Small intestine (tissue), 7 donors: Measurements from ENCODE around the gene CDCA4. TPM values are rescaled to one million over a fixed set of nuclear protein-coding genes. Genes with fewer than 3 reads are reported as not detected.

ENCODE experiments used
- DNase-seq, 2 donors: peaks; one replicate each; pipeline versions ENCODE4 v3.0.0 to v3.0.0-alpha.2; 2013
- FAIRE-seq: peaks from 2 replicates; lab custom pipeline; 2012; peaks lifted over from hg19 to GRCh38; lab: Jason Lieb, UNC
- H3K27ac ChIP-seq, 3 donors: one replicate each; pipeline ENCODE4 v1.5.1; 2013; ENCODE audit warnings: low read length in 2 of 3, mild to moderate bottlenecking in 2 of 3, control low read depth in 1 of 3, inconsistent platforms in 1 of 3, low read depth in 1 of 3, moderate library complexity in 1 of 3
- H3K27me3 ChIP-seq, 3 donors: one replicate each; pipeline ENCODE4 v1.6.1; 2013; ENCODE audit warnings: low read length in 3 of 3, inconsistent platforms in 1 of 3; ENCODE audit not compliant: control insufficient read depth in 3 of 3, insufficient read depth in 3 of 3
- H3K36me3 ChIP-seq, 3 donors: one replicate each; pipeline ENCODE4 v1.6.1; 2013; ENCODE audit warnings: low read length in 3 of 3, inconsistent platforms in 1 of 3, low read depth in 1 of 3, mild to moderate bottlenecking in 1 of 3, moderate library complexity in 1 of 3; ENCODE audit not compliant: control insufficient read depth in 3 of 3, insufficient read depth in 2 of 3
- H3K4me1 ChIP-seq, 3 donors: one replicate each; pipeline ENCODE4 v1.6.1; 2013; ENCODE audit warnings: low read length in 2 of 3, inconsistent platforms in 1 of 3, low read depth in 1 of 3, mild to moderate bottlenecking in 1 of 3, moderate library complexity in 1 of 3; ENCODE audit not compliant: control insufficient read depth in 3 of 3, insufficient read depth in 2 of 3
- H3K4me3 ChIP-seq, 3 donors: one replicate each; pipeline ENCODE4 v1.5.1; 2013; ENCODE audit warnings: low read length in 3 of 3, control low read depth in 1 of 3, inconsistent platforms in 1 of 3, low read depth in 1 of 3, mild to moderate bottlenecking in 1 of 3, moderate library complexity in 1 of 3
- H3K9me3 ChIP-seq, 2 donors: one replicate each; pipeline ENCODE4 v1.6.1; 2013; ENCODE audit warnings: low read depth in 1 of 2, low read length in 1 of 2; ENCODE audit not compliant: control insufficient read depth in 2 of 2, insufficient read depth in 1 of 2
- WGBS, 3 donors: extraction: QIAGEN DNeasy Blood & Tissue Kit; methylation state at CpG; one replicate each; pipeline ENCODE4 v1.1.7; 2013; 5-methylcytosine and 5-hydroxymethylcytosine counted together
- polyA plus RNA-seq, 4 donors: library from polyadenylated mRNA; stranded (reverse) in 3 of 4; unstranded in 1 of 4; fragments of 200-250 nt in 3 of 4; fragments of 120-200 nt in 1 of 4; gene quantifications; one replicate each; pipeline versions ENCODE4 v1.2.1 to v1.2.3, GENCODE V29; 2013
- donor health status: healthy with polysubstance abuse.
- donor health status: control.
- donor health status: control.
- donor health status: Bipolar disorder and iron deficiency.
- donor health status: healthy.

Gene CDCA4
- polyA plus RNA-seq, 4 donors: 2.7 to 11.3 (median 6.9) TPM

- H3K9me3 ChIP-seq: no peaks in the 10 kb centered on the region
- H3K36me3 ChIP-seq: peaks cover 0 to 63% (median 0%) of the 10 kb centered on the region in 3 donors
- H3K4me3 ChIP-seq: no peak overlapping the region
- peaks cover 0 to under 1% (median 0%) of the 10 kb centered on the region in 3 donors for H3K4me1 ChIP-seq
- DNase-seq: no peak
- no peak for FAIRE-seq
- H3K27ac ChIP-seq: no peak overlapping the region
- H3K27me3 ChIP-seq: no peaks in the 10 kb centered on the region
- 96 to 99% (median 99%) methylated on average over 29 to 34 of the region's 34 CpGs for WGBS, 3 donors
Observed at GRCh38 chr14:104991896-104992230, 29.0 kb downstream of the CDCA4 start.

DNA sequence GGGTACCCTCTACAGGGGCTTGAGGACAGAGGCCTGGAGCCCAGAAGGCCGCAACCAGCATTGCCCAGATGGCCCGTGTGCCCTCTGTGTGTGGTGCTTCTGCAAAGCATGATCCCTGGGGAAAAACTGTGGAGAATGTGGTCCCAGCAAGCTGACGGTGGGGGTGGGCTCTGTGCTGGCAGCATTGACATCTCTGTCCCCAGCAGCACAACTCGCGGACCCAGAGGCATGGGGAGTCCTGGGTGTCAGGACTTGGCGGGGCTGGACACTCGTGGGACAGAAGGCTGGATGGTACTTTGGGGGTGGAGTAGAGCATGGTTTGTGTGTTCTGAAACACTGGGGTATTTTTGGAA is 31.0 kb downstream of the CDCA4 start:
- H3K27me3 ChIP-seq: no peaks in the 10 kb centered on the region
- H3K36me3 ChIP-seq: peaks cover 0 to 45% (median 0%) of the 10 kb centered on the region in 3 donors
- peaks cover 0 to 7% (median 0%) of the 10 kb centered on the region in 3 donors for H3K4me1 ChIP-seq
- no peak overlapping the region for H3K4me3 ChIP-seq
- WGBS, 3 donors: 87 to 91% (median 89%) methylated on average over 7 of the region's 7 CpGs
- no peaks in the 10 kb centered on the region for H3K9me3 ChIP-seq
- FAIRE-seq: no peak
- no peak for DNase-seq
- H3K27ac ChIP-seq: no peak overlapping the region

- Histone ChIP-seq H3K27me3 (no peaks in the 10 kb centered on the region), H3K27ac (no peak overlapping the region), H3K4me3 (no peak overlapping the region), H3K4me1 (peaks cover 0 to 7% (median 0%) of the 10 kb centered on the region in 3 donors), H3K9me3 (no peaks in the 10 kb centered on the region), H3K36me3 (peaks cover 0 to 40% (median 0%) of the 10 kb centered on the region in 3 donors)
- DNase-seq (no peak), FAIRE-seq (no peak)
- WGBS, 3 donors: 89 to 94% (median 93%) methylated on average over 15 to 16 of the region's 16 CpGs
Observed at GRCh38 chr14:104989236-104989950, 31.5 kb downstream of the CDCA4 start.

DNA sequence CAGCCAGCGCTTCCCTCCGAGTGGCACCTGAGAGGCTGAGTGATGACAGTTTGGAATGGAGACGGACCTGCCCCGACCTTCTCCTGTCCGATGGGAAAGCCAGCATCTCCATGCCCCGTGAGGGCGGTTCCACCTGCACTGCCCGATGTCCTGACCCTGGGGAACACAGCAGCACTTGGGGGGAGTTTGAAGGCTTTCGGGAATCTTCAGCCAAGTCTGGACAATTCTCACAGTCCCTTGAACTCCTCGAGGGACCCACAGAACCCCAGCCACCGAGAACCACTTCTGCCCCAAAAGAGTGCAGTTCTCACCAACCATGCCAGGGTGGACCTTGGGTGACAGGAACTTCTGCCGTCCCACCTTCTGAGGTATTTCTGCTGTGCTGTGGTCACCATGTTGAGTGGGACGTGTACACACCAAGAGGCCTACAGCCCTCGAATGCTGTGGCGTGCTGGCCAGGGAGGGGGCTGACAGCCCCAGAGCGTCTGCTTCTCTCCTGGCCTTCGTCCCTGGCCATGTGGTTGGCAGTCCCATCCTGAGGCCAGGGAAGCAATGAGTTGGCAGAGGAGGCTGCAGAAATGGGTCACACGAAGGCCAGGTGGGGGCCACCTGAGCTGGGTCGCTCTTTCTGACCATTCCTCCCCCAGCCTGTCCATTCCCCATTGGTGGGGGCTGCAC is 34.3 kb downstream of the CDCA4 start:
- Histone ChIP-seq H3K4me3 (peak overlapping the region in 2 of 3 donors; percentile 59 to 71), H3K36me3 (peaks cover 0 to 13% (median 0%) of the 10 kb centered on the region in 3 donors), H3K27me3 (no peaks in the 10 kb centered on the region), H3K27ac (no peak overlapping the region), H3K9me3 (no peaks in the 10 kb centered on the region), H3K4me1 (peaks cover 0 to 7% (median 0%) of the 10 kb centered on the region in 3 donors)
- DNase-seq (no peak), FAIRE-seq (no peak)
- WGBS, 3 donors: 55 to 63% (median 58%) methylated on average over 18 to 19 of the region's 19 CpGs

GRCh38 chr14:104985675-104986486 is 35.0 kb downstream of the CDCA4 start, which contains the start of gene CLBA1:
Gene CLBA1 (plus strand): TSS chr14:104985788. CDS start chr14:104986432, 644 bp downstream.
- peak; percentile 92 to 98 for DNase-seq
- H3K9me3 ChIP-seq: no peaks in the 10 kb centered on the region
- H3K4me3 ChIP-seq: peak within 1 kb of the TSS; percentile 51 to 71 (median 59)
- peaks cover 0 to 11% (median 0%) of the 10 kb centered on the region in 3 donors for H3K36me3 ChIP-seq
- H3K27ac ChIP-seq: peak within 1 kb of the TSS; percentile 16 to 53 (median 38)
- H3K4me1 ChIP-seq: peaks cover 0 to 7% (median 0%) of the 10 kb centered on the region in 3 donors
- H3K27me3 ChIP-seq: no peaks in the 10 kb centered on the region
- 1 to 2% (median 2%) methylated on average over 32 to 77 of the region's 77 CpGs for WGBS, 3 donors
- FAIRE-seq: no peak

GRCh38 chr14:104984056-104984894 is 36.6 kb downstream of the CDCA4 start:
- Histone ChIP-seq H3K4me1 (peaks cover 0 to 7% (median 0%) of the 10 kb centered on the region in 3 donors), H3K36me3 (peaks cover 0 to 2% (median 0%) of the 10 kb centered on the region in 3 donors), H3K27me3 (peaks cover 0 to 3% (median 0%) of the 10 kb centered on the region in 3 donors), H3K9me3 (no peaks in the 10 kb centered on the region), H3K27ac (no peak overlapping the region), H3K4me3 (no peak overlapping the region)
- FAIRE-seq (no peak), DNase-seq (no peak)
- 87 to 89% (median 88%) methylated on average over 15 of the region's 15 CpGs for WGBS, 3 donors

DNA sequence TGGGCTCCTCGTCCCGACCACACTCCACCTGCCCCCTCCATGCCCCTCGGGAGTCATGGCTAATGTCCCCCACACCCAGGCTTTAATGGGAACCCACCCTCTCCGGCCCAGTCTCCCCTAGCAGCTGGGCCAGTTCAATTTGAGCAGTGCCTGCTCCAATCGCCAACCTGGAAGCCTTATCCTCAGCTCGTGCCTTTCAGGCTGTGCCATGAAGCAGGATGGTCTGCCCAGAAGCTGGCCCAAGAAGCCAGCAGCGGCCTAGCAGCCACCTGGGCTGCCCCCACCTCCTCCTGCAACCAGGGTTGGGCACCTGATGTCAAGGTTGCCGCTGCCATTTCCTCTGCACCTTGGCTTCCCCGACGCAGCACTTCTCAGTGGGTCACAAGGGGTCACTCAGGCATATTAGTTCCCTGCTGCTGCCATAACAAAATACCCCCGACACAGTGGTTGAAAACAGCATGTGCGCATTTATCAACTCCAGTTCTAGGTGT is 37.6 kb downstream of the CDCA4 start:
- Histone ChIP-seq H3K4me1 (peaks cover 0 to 7% (median 0%) of the 10 kb centered on the region in 3 donors), H3K36me3 (no peaks in the 10 kb centered on the region), H3K4me3 (no peak overlapping the region), H3K27me3 (peaks cover 0 to 3% (median 0%) of the 10 kb centered on the region in 3 donors), H3K9me3 (no peaks in the 10 kb centered on the region), H3K27ac (no peak overlapping the region)
- WGBS, 3 donors: 62 to 75% (median 62%) methylated on average over 12 of the region's 12 CpGs
- DNase-seq: no peak
- FAIRE-seq: no peak
